ENCODE data around the gene SHANK1.

GRCh38 chr19:50690439-50690838 lies 29.2 kb downstream of the SHANK1 start:
- TF ChIP-seq, protein P1, sequence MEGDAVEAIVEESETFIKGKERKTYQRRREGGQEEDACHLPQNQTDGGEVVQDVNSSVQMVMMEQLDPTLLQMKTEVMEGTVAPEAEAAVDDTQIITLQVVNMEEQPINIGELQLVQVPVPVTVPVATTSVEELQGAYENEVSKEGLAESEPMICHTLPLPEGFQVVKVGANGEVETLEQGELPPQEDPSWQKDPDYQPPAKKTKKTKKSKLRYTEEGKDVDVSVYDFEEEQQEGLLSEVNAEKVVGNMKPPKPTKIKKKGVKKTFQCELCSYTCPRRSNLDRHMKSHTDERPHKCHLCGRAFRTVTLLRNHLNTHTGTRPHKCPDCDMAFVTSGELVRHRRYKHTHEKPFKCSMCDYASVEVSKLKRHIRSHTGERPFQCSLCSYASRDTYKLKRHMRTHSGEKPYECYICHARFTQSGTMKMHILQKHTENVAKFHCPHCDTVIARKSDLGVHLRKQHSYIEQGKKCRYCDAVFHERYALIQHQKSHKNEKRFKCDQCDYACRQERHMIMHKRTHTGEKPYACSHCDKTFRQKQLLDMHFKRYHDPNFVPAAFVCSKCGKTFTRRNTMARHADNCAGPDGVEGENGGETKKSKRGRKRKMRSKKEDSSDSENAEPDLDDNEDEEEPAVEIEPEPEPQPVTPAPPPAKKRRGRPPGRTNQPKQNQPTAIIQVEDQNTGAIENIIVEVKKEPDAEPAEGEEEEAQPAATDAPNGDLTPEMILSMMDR (conservative IDR thresholded peaks at IDR 0.05; ENCODE audit: low read length) = no peak
- TF ChIP-seq EZH2phosphoT487 (IDR thresholded peaks at IDR 0.05; ENCODE audit: borderline replicate concordance) = no peak
